Naive B cell (primary cell): ENCODE data around the gene KLHL2. TPM values are rescaled to one million over a fixed set of nuclear protein-coding genes. Genes with fewer than 3 reads are reported as not detected.
A peak's percentile ranks its signal among the peaks of the same experiment; 100 is the strongest.

Source experiments
- ATAC-seq, 2 donors: fragments of 150-1000 bp; cut with Tn5 transposase; 2 replicates each; pipeline ENCODE4 v1.10.0; 2021; ENCODE audit warnings: low read depth in 2 of 2, mild to moderate bottlenecking in 2 of 2, moderate library complexity in 2 of 2
- DNase-seq: peaks from one replicate; pipeline ENCODE4 v3.0.0; 2022
- H3K27ac Mint-ChIP-seq, 6 donors: one replicate each; pipeline ENCODE4 v1.8.0; 2020 to 2022; ENCODE audit warnings: mild to moderate bottlenecking in 6 of 6, mixed read lengths in 6 of 6, moderate library complexity in 5 of 6, inconsistent platforms in 2 of 6
- H3K27me3 Mint-ChIP-seq, 3 donors: one replicate each; pipeline ENCODE4 v1.8.0; 2021 to 2022; ENCODE audit warnings: mixed read lengths in 3 of 3, mild to moderate bottlenecking in 1 of 3
- H3K36me3 Mint-ChIP-seq, 2 donors: one replicate each; pipeline ENCODE4 v1.8.0; 2020 to 2022; ENCODE audit warnings: mixed read lengths in 2 of 2, inconsistent platforms in 1 of 2, mild to moderate bottlenecking in 1 of 2
- H3K4me1 Mint-ChIP-seq, 3 donors: one replicate each; pipeline ENCODE4 v1.8.0; 2020 to 2022; ENCODE audit warnings: mixed read lengths in 3 of 3, inconsistent platforms in 1 of 3, mild to moderate bottlenecking in 1 of 3, moderate library complexity in 1 of 3
- H3K4me3 Mint-ChIP-seq, 8 donors: one replicate each; pipeline ENCODE4 v1.8.0; 2020 to 2022; ENCODE audit warnings: mild to moderate bottlenecking in 8 of 8, mixed read lengths in 8 of 8, moderate library complexity in 8 of 8, inconsistent platforms in 2 of 8
- H3K9me3 Mint-ChIP-seq, 7 donors: one replicate each; pipeline ENCODE4 v1.8.0; 2020 to 2022; ENCODE audit warnings: mixed read lengths in 7 of 7, mild to moderate bottlenecking in 5 of 7, inconsistent platforms in 2 of 7, moderate library complexity in 1 of 7
- polyA plus RNA-seq, 6 donors: library from polyadenylated mRNA; unstranded; fragments of 300-500 nt; fragmentation: Illumina TruSeq; gene quantifications; one replicate each; pipeline ENCODE4 v1.2.3, GENCODE V29; 2021; ENCODE audit warnings: low read depth in 6 of 6

The KLHL2 gene
- polyA plus RNA-seq, 6 donors from 2014 or later = 2.6 to 17.6 (median 10.2) TPM

DNA sequence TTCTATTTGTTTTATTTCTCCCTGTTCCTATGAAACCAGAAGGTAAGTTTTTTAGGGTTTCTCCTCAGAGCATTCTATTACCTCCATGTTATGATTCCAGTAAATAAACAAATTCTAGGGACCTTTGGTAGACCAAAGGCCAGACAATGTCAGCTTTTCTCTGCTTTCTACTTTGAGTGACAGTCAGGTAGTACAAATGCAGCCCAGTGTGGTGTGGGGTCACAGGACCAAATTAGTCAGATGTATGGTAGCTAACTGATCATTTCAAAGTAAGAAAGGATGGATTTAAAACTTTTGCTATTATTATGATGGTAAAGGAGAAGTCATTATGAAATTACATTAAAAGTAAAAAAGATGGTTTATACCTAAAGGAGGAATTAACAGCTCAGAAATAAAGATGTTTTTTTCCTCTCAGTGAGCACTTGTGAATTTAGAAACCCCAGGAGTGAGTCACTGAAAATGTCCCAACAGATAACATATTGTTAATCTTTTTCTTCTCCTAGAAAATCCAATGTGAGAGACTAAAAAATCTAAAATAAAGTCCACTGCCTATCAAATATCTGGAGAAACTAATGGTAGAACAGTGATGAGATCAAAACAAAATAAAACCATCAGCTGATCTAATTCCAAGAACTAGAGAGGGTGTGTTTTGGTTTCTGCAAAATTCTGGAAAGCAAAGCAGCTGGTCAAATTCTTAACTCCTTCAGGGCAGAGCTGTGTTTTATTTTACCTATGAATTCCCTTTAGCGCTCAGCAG lies 16.6 kb upstream of the KLHL2 start:
- ATAC-seq (no peak), DNase-seq (no peak)
- H3K27ac Mint-ChIP-seq = no peak overlapping the region
- H3K4me3 Mint-ChIP-seq = no peak overlapping the region
- no peaks in the 10 kb centered on the region for H3K9me3 Mint-ChIP-seq
- H3K36me3 Mint-ChIP-seq = no peaks in the 10 kb centered on the region
- H3K27me3 Mint-ChIP-seq = peaks cover 0 to 3% (median 0%) of the 10 kb centered on the region in 3 donors
- no peaks in the 10 kb centered on the region for H3K4me1 Mint-ChIP-seq

DNA sequence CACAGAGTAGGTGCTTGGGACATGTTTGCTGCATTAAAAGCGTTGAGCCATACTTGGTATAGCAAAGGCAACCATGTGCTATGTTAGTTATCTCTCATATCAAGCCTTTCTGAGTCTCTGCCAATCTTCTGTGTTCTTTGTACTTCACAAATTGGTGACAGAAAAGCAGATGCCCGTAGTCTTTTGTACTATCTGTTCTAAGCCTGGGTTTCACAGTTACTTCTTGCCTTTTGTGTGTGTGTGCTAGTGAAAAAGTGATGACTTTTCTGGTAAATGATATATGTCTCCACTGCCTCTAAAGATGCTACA lies 16.1 kb upstream of the KLHL2 start:
- no peak for DNase-seq
- peaks cover 0 to 3% (median 0%) of the 10 kb centered on the region in 3 donors for H3K27me3 Mint-ChIP-seq
- ATAC-seq = no peak
- no peaks in the 10 kb centered on the region for H3K9me3 Mint-ChIP-seq
- H3K36me3 Mint-ChIP-seq = no peaks in the 10 kb centered on the region
- H3K27ac Mint-ChIP-seq = no peak overlapping the region
- no peaks in the 10 kb centered on the region for H3K4me1 Mint-ChIP-seq
- no peak overlapping the region for H3K4me3 Mint-ChIP-seq

DNA sequence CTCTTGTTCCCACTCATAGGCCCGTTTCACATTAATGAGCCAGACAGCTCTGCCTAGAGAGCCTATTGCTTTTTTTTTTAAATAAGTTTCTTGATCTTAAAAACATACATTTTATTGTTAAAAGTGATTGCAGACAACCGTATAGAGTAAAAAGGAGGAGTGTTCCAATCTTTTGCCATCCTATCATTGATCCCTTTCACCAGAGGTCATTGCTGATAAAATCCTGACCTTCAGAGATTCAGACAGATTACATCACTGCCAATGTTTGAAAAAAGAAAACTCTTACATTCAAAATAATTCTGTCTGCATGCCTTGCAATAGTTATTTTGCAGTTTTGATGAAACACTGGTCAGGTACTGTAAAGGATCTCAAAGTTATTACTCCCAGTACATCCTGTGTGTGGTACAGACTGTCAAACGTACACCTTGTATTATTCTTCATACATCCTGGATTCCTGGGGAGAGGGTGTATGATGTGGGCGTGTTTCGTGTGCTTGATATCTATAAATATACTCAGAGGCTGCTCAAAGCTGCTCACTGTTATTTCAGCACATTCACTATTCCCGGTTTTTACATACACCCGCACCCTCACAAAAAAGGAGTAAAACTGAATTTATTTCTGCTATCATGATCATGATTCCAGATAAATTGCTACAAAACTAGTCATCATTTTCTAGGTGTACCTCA lies 15.4 kb upstream of the KLHL2 start:
- DNase-seq (no peak), ATAC-seq (no peak)
- no peaks in the 10 kb centered on the region for H3K36me3 Mint-ChIP-seq
- no peaks in the 10 kb centered on the region for H3K9me3 Mint-ChIP-seq
- no peak overlapping the region for H3K27ac Mint-ChIP-seq
- peaks cover 0 to 3% (median 0%) of the 10 kb centered on the region in 3 donors for H3K27me3 Mint-ChIP-seq
- no peak overlapping the region for H3K4me3 Mint-ChIP-seq
- no peaks in the 10 kb centered on the region for H3K4me1 Mint-ChIP-seq

DNA sequence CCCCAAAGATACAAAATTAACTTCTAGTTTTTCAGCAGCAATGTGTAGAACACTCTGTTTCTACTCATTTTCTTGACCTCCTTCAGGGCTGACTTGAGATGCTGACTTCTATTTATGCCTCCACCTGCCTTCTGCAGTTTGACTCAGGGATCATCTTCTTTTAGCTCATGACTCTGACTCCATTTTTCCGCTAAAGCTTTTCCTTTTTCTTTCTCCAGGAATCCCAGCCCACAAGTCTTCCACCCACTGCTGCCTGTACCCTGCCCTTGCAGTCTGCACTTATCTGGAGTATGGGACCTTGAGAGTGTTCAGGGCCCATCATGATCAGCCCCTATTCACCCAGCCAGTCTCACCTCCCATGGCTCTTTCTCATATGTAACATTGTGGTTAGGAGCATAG lies 14.9 kb upstream of the KLHL2 start:
- H3K4me3 Mint-ChIP-seq = no peak overlapping the region
- H3K9me3 Mint-ChIP-seq = no peaks in the 10 kb centered on the region
- no peak for DNase-seq
- ATAC-seq = no peak
- H3K4me1 Mint-ChIP-seq = no peaks in the 10 kb centered on the region
- no peak overlapping the region for H3K27ac Mint-ChIP-seq
- no peaks in the 10 kb centered on the region for H3K36me3 Mint-ChIP-seq
- H3K27me3 Mint-ChIP-seq = peaks cover 0 to 3% (median 0%) of the 10 kb centered on the region in 3 donors

DNA sequence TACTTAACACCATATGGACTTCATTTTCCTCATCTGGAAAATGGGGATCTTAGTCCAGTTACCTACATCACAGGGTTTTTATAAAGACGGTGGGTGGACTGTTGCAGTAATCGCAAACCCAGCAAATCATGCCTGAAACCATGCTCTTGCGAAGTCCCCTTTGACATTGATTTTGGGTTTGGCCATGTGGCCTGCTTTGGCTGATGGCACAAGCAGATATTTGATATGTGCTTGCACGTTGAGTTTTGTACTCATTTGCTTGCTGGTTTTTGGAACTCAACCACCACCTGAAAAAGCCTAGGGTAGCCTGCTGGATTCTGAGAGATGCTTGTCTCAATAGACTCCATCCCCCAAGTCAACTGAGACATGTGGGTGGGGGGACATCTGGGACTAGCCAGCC lies 14.4 kb upstream of the KLHL2 start:
- no peaks in the 10 kb centered on the region for H3K36me3 Mint-ChIP-seq
- H3K4me3 Mint-ChIP-seq = no peak overlapping the region
- H3K4me1 Mint-ChIP-seq = no peaks in the 10 kb centered on the region
- peaks cover 0 to 3% (median 0%) of the 10 kb centered on the region in 3 donors for H3K27me3 Mint-ChIP-seq
- ATAC-seq (no peak), DNase-seq (no peak)
- H3K9me3 Mint-ChIP-seq = no peaks in the 10 kb centered on the region
- no peak overlapping the region for H3K27ac Mint-ChIP-seq

DNA sequence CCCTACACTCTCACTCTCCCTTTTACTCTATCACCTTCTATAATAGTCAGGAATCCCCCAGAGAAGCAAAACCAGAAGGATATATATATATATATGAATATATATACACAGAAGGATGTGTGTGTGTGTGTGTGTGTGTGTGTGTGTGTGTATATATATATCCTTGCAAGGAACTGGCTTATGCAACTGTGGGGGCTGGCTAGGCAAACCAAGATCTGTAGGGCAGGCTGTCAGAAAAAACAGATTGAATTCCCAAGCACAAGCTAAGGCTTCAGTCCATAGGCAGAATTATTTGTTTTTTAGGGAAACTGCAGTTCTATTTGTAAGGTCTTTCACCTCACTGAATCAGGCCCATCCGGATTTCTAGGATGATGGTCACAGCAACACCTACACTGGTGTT lies 13.0 kb upstream of the KLHL2 start:
- peaks cover 0 to 3% (median 0%) of the 10 kb centered on the region in 3 donors for H3K27me3 Mint-ChIP-seq
- H3K4me1 Mint-ChIP-seq = no peaks in the 10 kb centered on the region
- H3K27ac Mint-ChIP-seq = no peak overlapping the region
- DNase-seq = no peak
- H3K4me3 Mint-ChIP-seq = no peak overlapping the region
- H3K9me3 Mint-ChIP-seq = no peaks in the 10 kb centered on the region
- no peaks in the 10 kb centered on the region for H3K36me3 Mint-ChIP-seq
- no peak for ATAC-seq

DNA sequence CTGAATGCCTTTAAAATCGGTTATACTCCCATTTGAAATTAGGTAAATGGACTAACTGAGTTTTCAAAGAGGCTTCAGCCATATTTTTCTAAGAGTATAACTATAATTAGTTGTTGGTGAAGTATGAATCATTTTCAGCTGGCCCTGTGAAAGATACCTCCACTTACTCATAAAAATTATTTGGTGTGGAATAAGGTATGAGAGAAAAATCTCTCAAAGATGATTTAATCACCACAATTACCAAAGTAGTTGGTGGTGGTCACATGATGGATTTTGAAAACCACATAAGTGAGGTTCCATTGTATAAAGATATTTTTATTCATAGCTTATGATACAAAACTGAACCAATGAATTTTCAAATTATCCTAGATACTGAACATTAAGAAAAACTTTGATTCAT lies 9.0 kb upstream of the KLHL2 start:
- H3K36me3 Mint-ChIP-seq = no peaks in the 10 kb centered on the region

DNA sequence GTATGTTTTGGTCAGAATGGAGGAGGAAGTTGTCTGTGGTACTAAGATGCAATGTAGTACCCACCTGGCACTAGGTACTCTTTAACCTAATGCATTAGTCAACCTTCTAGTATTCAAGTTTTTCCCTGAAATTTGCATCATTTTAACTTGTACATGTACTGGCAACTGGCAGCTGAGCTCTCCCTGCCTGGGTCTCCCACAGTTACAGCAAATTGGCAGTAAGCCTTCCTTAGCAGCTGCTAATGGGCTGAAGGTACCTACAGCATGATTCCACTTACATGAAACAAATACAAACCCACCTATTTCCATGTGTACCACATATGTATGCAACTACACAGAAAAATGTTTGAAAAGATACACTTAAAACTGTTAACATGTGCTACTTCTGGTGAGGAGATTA lies 8.1 kb upstream of the KLHL2 start:
- Mint-ChIP-seq H3K9me3 (no peaks in the 10 kb centered on the region), H3K27ac (no peak overlapping the region), H3K36me3 (no peaks in the 10 kb centered on the region), H3K4me1 (peaks cover 0 to 8% (median 6%) of the 10 kb centered on the region in 3 donors), H3K27me3 (no peaks in the 10 kb centered on the region), H3K4me3 (no peak overlapping the region)
- ATAC-seq (no peak), DNase-seq (no peak)

More for the DNA sequence above, 9.0 kb upstream of the KLHL2 start:
- Mint-ChIP-seq H3K4me3 (no peak overlapping the region), H3K27ac (no peak overlapping the region), H3K27me3 (peaks cover 0 to 3% (median 0%) of the 10 kb centered on the region in 3 donors), H3K4me1 (no peaks in the 10 kb centered on the region), H3K9me3 (no peaks in the 10 kb centered on the region)
- no peak for DNase-seq
- no peak for ATAC-seq

DNA sequence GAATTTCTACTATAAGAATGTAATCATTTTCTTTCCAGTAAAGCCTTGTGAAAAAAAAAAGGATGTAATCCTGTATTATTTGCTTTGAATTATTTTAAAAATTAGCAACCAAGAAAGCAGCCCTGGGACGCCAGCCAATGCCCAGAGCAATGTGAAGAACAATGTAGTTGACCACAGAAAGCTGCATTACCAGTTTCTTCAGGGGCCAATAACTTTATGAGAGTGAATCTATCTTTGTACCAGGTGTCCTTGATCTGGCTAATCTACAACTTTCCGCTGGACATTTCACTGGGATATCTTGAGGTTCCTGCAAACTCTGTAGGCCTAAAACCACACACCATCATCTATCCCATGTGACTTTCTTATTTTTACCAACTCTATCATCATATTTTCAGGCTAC lies 7.6 kb upstream of the KLHL2 start:
- H3K27me3 Mint-ChIP-seq = no peaks in the 10 kb centered on the region
- no peaks in the 10 kb centered on the region for H3K36me3 Mint-ChIP-seq
- no peaks in the 10 kb centered on the region for H3K9me3 Mint-ChIP-seq
- peaks cover 0 to 8% (median 8%) of the 10 kb centered on the region in 3 donors for H3K4me1 Mint-ChIP-seq
- no peak for ATAC-seq
- no peak overlapping the region for H3K27ac Mint-ChIP-seq
- DNase-seq = no peak
- H3K4me3 Mint-ChIP-seq = no peak overlapping the region

DNA sequence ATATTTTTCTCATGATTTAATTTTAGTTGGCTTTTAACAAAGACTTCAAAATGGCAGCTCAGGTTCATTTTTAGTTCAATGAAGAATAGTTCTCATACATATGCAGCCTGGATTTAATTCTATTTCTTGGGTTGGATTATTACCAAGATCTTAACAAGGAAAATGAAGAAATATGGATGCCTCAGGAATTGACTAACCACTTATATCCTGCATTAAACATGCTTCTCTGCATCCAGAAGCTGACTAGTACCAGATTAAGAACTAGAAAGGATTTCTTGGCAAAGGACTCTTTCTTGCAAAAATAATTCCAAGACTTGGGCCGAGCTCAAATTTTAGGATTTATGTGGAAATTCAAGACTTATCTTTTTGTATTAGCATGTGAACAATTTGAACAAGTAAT lies 5.6 kb upstream of the KLHL2 start:
- H3K4me1 Mint-ChIP-seq = peaks cover 17 to 24% (median 19%) of the 10 kb centered on the region in 3 donors

DNA sequence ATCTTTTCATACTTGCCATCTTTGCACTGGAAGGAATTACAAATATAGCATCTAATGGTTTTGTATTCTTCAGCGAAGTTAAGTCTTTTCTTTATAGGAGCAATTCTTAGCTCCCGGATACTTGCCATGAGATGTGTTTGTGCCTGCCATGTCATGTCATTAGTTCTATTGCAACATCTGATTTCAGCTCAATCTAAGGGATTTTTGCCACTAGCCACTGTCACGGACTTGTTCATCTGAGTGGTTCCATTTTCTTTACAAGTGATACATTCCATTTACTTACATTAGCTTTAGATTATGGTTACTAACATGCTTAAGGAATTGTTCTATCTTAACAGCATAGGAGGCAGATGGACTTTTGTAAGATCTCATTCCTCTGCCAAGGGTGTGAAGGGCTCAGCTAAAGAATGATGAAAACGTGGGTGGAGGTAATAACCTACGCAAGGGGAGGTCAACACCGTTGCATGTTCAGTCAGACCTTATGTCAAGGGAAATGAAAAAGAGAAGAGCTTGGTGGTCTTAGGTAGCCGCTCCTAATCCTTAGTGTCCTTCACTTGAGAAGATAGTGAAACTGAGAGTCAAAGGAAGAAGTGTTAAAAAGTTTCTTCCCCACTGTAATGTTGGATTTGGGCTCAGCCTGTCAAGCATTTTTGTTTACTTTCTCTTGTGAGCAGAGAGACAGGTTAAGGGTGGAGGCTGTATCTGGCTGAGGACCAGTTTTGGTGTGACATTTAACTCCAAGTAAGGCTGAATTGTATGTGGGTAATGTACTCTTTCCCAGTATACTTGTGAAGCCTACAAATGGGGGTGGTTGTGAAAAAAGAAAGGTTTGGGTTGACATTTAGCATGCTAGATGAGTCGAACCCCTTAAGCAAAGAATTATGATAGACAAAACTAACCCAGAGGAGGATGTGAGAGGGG lies 3.6 kb upstream of the KLHL2 start:
- Mint-ChIP-seq H3K27ac (peak overlapping the region in 2 of 6 donors; percentile 5 to 52), H3K4me3 (peak overlapping the region in 2 of 8 donors; percentile 29 to 86), H3K9me3 (no peaks in the 10 kb centered on the region), H3K27me3 (no peaks in the 10 kb centered on the region), H3K36me3 (no peaks in the 10 kb centered on the region), H3K4me1 (peaks cover 26 to 29% (median 28%) of the 10 kb centered on the region in 3 donors)
- ATAC-seq (no peak), DNase-seq (no peak)

More for the DNA sequence above, 5.6 kb upstream of the KLHL2 start:
- Mint-ChIP-seq H3K27ac (no peak overlapping the region), H3K9me3 (no peaks in the 10 kb centered on the region), H3K4me3 (no peak overlapping the region), H3K27me3 (no peaks in the 10 kb centered on the region), H3K36me3 (no peaks in the 10 kb centered on the region)
- ATAC-seq (no peak), DNase-seq (no peak)

DNA sequence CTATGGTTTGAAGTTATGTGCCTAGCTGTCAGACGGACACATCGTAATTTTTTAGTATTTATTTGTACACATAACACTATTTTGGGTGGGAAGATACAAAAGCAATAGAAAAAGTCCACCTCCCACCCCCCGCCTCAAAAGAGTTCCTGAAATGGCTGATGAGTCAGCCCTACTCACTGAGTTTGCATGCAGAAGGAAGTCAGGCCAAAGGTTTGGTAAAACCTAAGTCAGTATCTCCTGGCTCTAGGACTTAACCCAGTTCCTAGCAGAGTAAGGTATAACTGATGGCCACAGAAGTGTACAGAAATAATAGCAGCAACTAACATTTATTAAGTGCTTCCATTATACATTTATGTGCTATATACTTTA lies 2.9 kb upstream of the KLHL2 start:
- ATAC-seq = no peak
- Mint-ChIP-seq H3K27ac (no peak overlapping the region), H3K27me3 (no peaks in the 10 kb centered on the region), H3K4me1 (peaks cover 33 to 36% (median 34%) of the 10 kb centered on the region in 3 donors), H3K36me3 (no peaks in the 10 kb centered on the region), H3K9me3 (no peaks in the 10 kb centered on the region), H3K4me3 (peak overlapping the region in 2 of 8 donors; percentile 86 to 94)
- no peak for DNase-seq

DNA sequence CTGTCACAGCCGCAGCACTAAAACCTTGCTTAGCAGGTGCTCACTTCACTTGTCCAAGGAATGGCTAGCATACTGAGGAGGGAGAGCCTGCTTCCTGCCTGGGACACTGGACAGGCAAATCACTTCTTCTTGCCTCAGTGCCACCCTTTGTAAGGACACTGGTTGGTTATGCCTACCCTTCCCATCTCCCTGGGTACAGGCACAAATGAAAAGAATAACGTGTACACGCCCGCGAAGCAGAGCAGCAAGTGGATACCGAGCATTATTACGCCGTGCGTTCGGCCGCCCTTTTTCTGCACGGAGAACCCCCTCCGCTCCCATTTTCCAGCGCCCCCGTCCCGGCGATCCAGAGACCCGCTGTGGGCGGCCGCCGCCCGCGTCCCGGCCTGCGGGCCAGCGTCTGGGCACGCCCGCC lies 338 bp upstream of the KLHL2 start:
- H3K36me3 Mint-ChIP-seq = no peaks in the 10 kb centered on the region
- no peaks in the 10 kb centered on the region for H3K9me3 Mint-ChIP-seq
- H3K4me3 Mint-ChIP-seq = peak overlapping the region; percentile 80 to 98 (median 92)
- peak; percentile 3 to 7 for ATAC-seq
- peaks cover 43 to 59% (median 58%) of the 10 kb centered on the region in 3 donors for H3K4me1 Mint-ChIP-seq
- peak overlapping the region in 5 of 6 donors; percentile 64 to 95 (median 90) for H3K27ac Mint-ChIP-seq
- no peak for DNase-seq
- no peaks in the 10 kb centered on the region for H3K27me3 Mint-ChIP-seq
